ENCODE results near the gene ATG4A. TPM values are rescaled to one million over a fixed set of nuclear protein-coding genes. Genes with fewer than 3 reads are reported as not detected.

The ATG4A gene
- total and polyA plus RNA-seq, 8 donors, result 8.9 to 14.6 (median 10.1) TPM

GRCh38 chrX:108055546-108055945 is 36.0 kb upstream of the ATG4A start:
- FAIRE-seq, result peak; percentile 56

GRCh38 chrX:108059801-108060200 is 31.8 kb upstream of the ATG4A start:
- FAIRE-seq, result no peak
- Histone ChIP-seq H3K4me3 (no peak overlapping the region), H3K4me1 (no peaks in the 10 kb centered on the region), H3K36me3 (no peaks in the 10 kb centered on the region), H3K27ac (no peak overlapping the region), H3K9me3 (no peaks in the 10 kb centered on the region), H3K27me3 (no peaks in the 10 kb centered on the region)
- no peak for ATAC-seq
- intact Hi-C loops (cut with DNase I), result loop anchor here in 1 of 3 donors (5.0 kb wide), 1 partner anchor 32 kb away; no protein-coding TSS in a partner anchor
- no peak for DNase-seq
- TF ChIP-seq CTCF (IDR thresholded peaks at IDR 0.05), result no peak
- WGBS, 2 donors, result 71 to 73% methylated on average over 1 of the region's 1 CpG

More at GRCh38 chrX:108055546-108055945, 36.0 kb upstream of the ATG4A start:
- no peaks in the 10 kb centered on the region for H3K36me3 ChIP-seq
- H3K9me3 ChIP-seq, result no peaks in the 10 kb centered on the region
- H3K4me1 ChIP-seq, result no peaks in the 10 kb centered on the region
- DNase-seq (no peak), ATAC-seq (no peak)
- H3K4me3 ChIP-seq, result no peak overlapping the region
- no peak for TF ChIP-seq CTCF (IDR thresholded peaks at IDR 0.05)
- intact Hi-C loops (cut with DNase I), result no loop called here
- H3K27me3 ChIP-seq, result peaks cover 0 to 16% (median 4%) of the 10 kb centered on the region in 4 donors
- H3K27ac ChIP-seq, result no peak overlapping the region

GRCh38 chrX:108064001-108064400 is 27.6 kb upstream of the ATG4A start:
- Histone ChIP-seq H3K9me3 (no peaks in the 10 kb centered on the region), H3K36me3 (no peaks in the 10 kb centered on the region), H3K4me3 (no peak overlapping the region), H3K27ac (no peak overlapping the region), H3K27me3 (no peaks in the 10 kb centered on the region), H3K4me1 (no peaks in the 10 kb centered on the region)
- intact Hi-C loops (cut with DNase I), result loop anchor here in 1 of 3 donors (5.0 kb wide), 1 partner anchor 37 kb away; no protein-coding TSS in a partner anchor
- DNase-seq (no peak), ATAC-seq (no peak), FAIRE-seq (no peak)
- no peak for TF ChIP-seq CTCF (IDR thresholded peaks at IDR 0.05)
- 44 to 55% methylated on average over 1 of the region's 1 CpG for WGBS, 2 donors

GRCh38 chrX:108064613-108065012 is 27.0 kb upstream of the ATG4A start:
- Histone ChIP-seq H3K27me3 (no peaks in the 10 kb centered on the region), H3K4me1 (no peaks in the 10 kb centered on the region), H3K27ac (no peak overlapping the region), H3K9me3 (no peaks in the 10 kb centered on the region), H3K36me3 (no peaks in the 10 kb centered on the region), H3K4me3 (no peak overlapping the region)
- ATAC-seq, result no peak
- intact Hi-C loops (cut with DNase I), result loop anchor here in 1 of 3 donors (5.0 kb wide), 1 partner anchor 37 kb away; no protein-coding TSS in a partner anchor
- WGBS, 2 donors, result 80 to 81% methylated on average over 2 of the region's 2 CpGs
- no peak for TF ChIP-seq CTCF (IDR thresholded peaks at IDR 0.05)
- no peak for DNase-seq
- no peak for FAIRE-seq

GRCh38 chrX:108068121-108068520 is 23.5 kb upstream of the ATG4A start:
- DNase-seq, result no peak
- Histone ChIP-seq H3K27me3 (no peaks in the 10 kb centered on the region), H3K36me3 (no peaks in the 10 kb centered on the region), H3K27ac (no peak overlapping the region), H3K9me3 (no peaks in the 10 kb centered on the region), H3K4me1 (no peaks in the 10 kb centered on the region), H3K4me3 (no peak overlapping the region)
- intact Hi-C loops (cut with DNase I), result no loop called here
- no peak for FAIRE-seq
- WGBS, 2 donors, result 30 to 38% methylated on average over 1 of the region's 1 CpG
- TF ChIP-seq CTCF (IDR thresholded peaks at IDR 0.05), result no peak
- ATAC-seq, result no peak
